Measurements from ENCODE around the gene PGA5. TPM values are rescaled to one million over a fixed set of nuclear protein-coding genes. Genes with fewer than 3 reads are reported as not detected.

PGA5 gene
- total and polyA plus RNA-seq, 9 of the 15 experiments (the other 6 are each of a cell fraction or from before 2014, with no cell fraction given): not detected

GRCh38 chr11:61275191-61275590, 34.2 kb downstream of the PGA5 start (continued):
- TF ChIP-seq ZHX1 (conservative IDR thresholded peaks at IDR 0.05; ENCODE audit: low read length) (no peak), KDM1A (IDR thresholded peaks at IDR 0.05) (peak; percentile 55 to 79), E2F6 (IDR thresholded peaks at IDR 0.05; ENCODE audit: borderline replicate concordance in 1 of 2, extremely low read depth in 1 of 2, insufficient read depth in 1 of 2, insufficient read length in 1 of 2, low read depth in 1 of 2, low read length in 1 of 2, poor library complexity in 1 of 2, severe bottlenecking in 1 of 2) (no peak), ZNF436 (CRISPR knock-in tag; IDR thresholded peaks at IDR 0.05) (no peak), SMARCA5 (IDR thresholded peaks at IDR 0.05) (0 out of 2 replicates have a peak, but pooled peaks have one; percentile 46), NFATC3 (IDR thresholded peaks at IDR 0.05) (no peak), RBM25 (IDR thresholded peaks at IDR 0.05; ENCODE audit: low read depth, low read length, severe bottlenecking) (peak; percentile 77), HOMEZ (CRISPR knock-in tag; IDR thresholded peaks at IDR 0.05) (no peak)

Measured in K562 (cell line).